ENCODE data around the gene SLC25A42. TPM values are rescaled to one million over a fixed set of nuclear protein-coding genes. Genes with fewer than 3 reads are reported as not detected.
"Not testable (repeated sequence)": the region's sequence is repeated elsewhere in the genome, so short reads cannot be mapped to it uniquely, and the experiment has no call there.

The SLC25A42 gene
- polyA plus RNA-seq, 3 donors from 2014 or later = 10.4 to 24.8 (median 12.9) TPM

- H3K9me3 Mint-ChIP-seq = no peaks in the 10 kb centered on the region
- H3K4me1 Mint-ChIP-seq = no peaks in the 10 kb centered on the region
- H3K27me3 Mint-ChIP-seq (ENCODE audit: low read depth in 3 of 3) = peaks cover 0 to 2% (median 0%) of the 10 kb centered on the region in 3 donors
- no peak for DNase-seq
- H3K4me3 Mint-ChIP-seq = no peak overlapping the region
- H3K36me3 Mint-ChIP-seq = peaks cover 0 to 6% (median 0%) of the 10 kb centered on the region in 3 donors
- no peak overlapping the region for H3K27ac Mint-ChIP-seq
Observed at GRCh38 chr19:19147344-19147743, 83.5 kb downstream of the SLC25A42 start.

- H3K9me3 Mint-ChIP-seq; H3K27ac Mint-ChIP-seq; DNase-seq; H3K27me3 Mint-ChIP-seq (ENCODE audit: low read depth in 3 of 3); H3K4me1 Mint-ChIP-seq; H3K36me3 Mint-ChIP-seq; H3K4me3 Mint-ChIP-seq: not testable (repeated sequence)
Observed at GRCh38 chr19:19148504-19148903, 84.7 kb downstream of the SLC25A42 start.

GRCh38 chr19:19149435-19149834 is 85.6 kb downstream of the SLC25A42 start:
- H3K27ac Mint-ChIP-seq = no peak overlapping the region
- no peak overlapping the region for H3K4me3 Mint-ChIP-seq
- H3K27me3 Mint-ChIP-seq (ENCODE audit: low read depth in 3 of 3) = peaks cover 0 to 2% (median 0%) of the 10 kb centered on the region in 3 donors
- no peaks in the 10 kb centered on the region for H3K4me1 Mint-ChIP-seq
- H3K9me3 Mint-ChIP-seq = no peaks in the 10 kb centered on the region
- DNase-seq = no peak
- H3K36me3 Mint-ChIP-seq = peaks cover 0 to 6% (median under 1%) of the 10 kb centered on the region in 3 donors

GRCh38 chr19:19151418-19151817 is 87.6 kb downstream of the SLC25A42 start:
- Mint-ChIP-seq H3K4me3 (no peak overlapping the region), H3K4me1 (no peaks in the 10 kb centered on the region), H3K9me3 (no peaks in the 10 kb centered on the region), H3K27me3 (ENCODE audit: low read depth in 3 of 3) (peaks cover 0 to 1% (median 0%) of the 10 kb centered on the region in 3 donors), H3K36me3 (peaks cover 6 to 14% (median 10%) of the 10 kb centered on the region in 3 donors), H3K27ac (no peak overlapping the region)
- no peak for DNase-seq

- no peak overlapping the region for H3K27ac Mint-ChIP-seq
- peaks cover 10 to 20% (median 10%) of the 10 kb centered on the region in 3 donors for H3K36me3 Mint-ChIP-seq
- H3K4me3 Mint-ChIP-seq = no peak overlapping the region
- no peak for DNase-seq
- H3K9me3 Mint-ChIP-seq = no peaks in the 10 kb centered on the region
- no peaks in the 10 kb centered on the region for H3K4me1 Mint-ChIP-seq
- peaks cover 0 to 1% (median 0%) of the 10 kb centered on the region in 3 donors for H3K27me3 Mint-ChIP-seq (ENCODE audit: low read depth in 3 of 3)
Observed at GRCh38 chr19:19152668-19153384, 89.0 kb downstream of the SLC25A42 start.

GRCh38 chr19:19154768-19155494 is 91.1 kb downstream of the SLC25A42 start:
- Mint-ChIP-seq H3K4me1 (no peaks in the 10 kb centered on the region), H3K27me3 (ENCODE audit: low read depth in 3 of 3) (peaks cover 0 to 4% (median 0%) of the 10 kb centered on the region in 3 donors), H3K27ac (peak overlapping the region in 1 of 6 donors; percentile 27), H3K9me3 (no peaks in the 10 kb centered on the region), H3K4me3 (no peak overlapping the region), H3K36me3 (peaks cover 4 to 20% (median 10%) of the 10 kb centered on the region in 3 donors)
- no peak for DNase-seq

GRCh38 chr19:19155495-19156219 is 91.9 kb downstream of the SLC25A42 start:
- peaks cover 4 to 20% (median 10%) of the 10 kb centered on the region in 3 donors for H3K36me3 Mint-ChIP-seq
- H3K9me3 Mint-ChIP-seq = no peaks in the 10 kb centered on the region
- H3K4me3 Mint-ChIP-seq = no peak overlapping the region
- H3K27ac Mint-ChIP-seq = peak overlapping the region in 1 of 6 donors; percentile 48
- no peak for DNase-seq
- no peaks in the 10 kb centered on the region for H3K4me1 Mint-ChIP-seq
- H3K27me3 Mint-ChIP-seq (ENCODE audit: low read depth in 3 of 3) = peaks cover 0 to 4% (median 0%) of the 10 kb centered on the region in 3 donors

- H3K9me3 Mint-ChIP-seq = no peaks in the 10 kb centered on the region
- no peak overlapping the region for H3K27ac Mint-ChIP-seq
- DNase-seq = no peak
- H3K4me1 Mint-ChIP-seq = peaks cover 0 to 6% of the 10 kb centered on the region in 2 donors
- no peak overlapping the region for H3K4me3 Mint-ChIP-seq
- H3K27me3 Mint-ChIP-seq (ENCODE audit: low read depth in 3 of 3) = peaks cover 0 to 4% (median 0%) of the 10 kb centered on the region in 3 donors
- peaks cover 4 to 24% (median 10%) of the 10 kb centered on the region in 3 donors for H3K36me3 Mint-ChIP-seq
Observed at GRCh38 chr19:19157808-19158207, 94.0 kb downstream of the SLC25A42 start.

GRCh38 chr19:19159534-19159933 is 95.7 kb downstream of the SLC25A42 start:
- Mint-ChIP-seq H3K4me1 (peaks cover 0 to 6% of the 10 kb centered on the region in 2 donors), H3K27me3 (ENCODE audit: low read depth in 3 of 3) (peaks cover 0 to 4% (median 0%) of the 10 kb centered on the region in 3 donors), H3K4me3 (no peak overlapping the region), H3K27ac (no peak overlapping the region), H3K36me3 (peaks cover 4 to 22% (median 10%) of the 10 kb centered on the region in 3 donors), H3K9me3 (no peaks in the 10 kb centered on the region)
- DNase-seq = no peak

GRCh38 chr19:19160461-19161035 is 96.8 kb downstream of the SLC25A42 start:
- H3K36me3 Mint-ChIP-seq = peaks cover 4 to 15% (median 5%) of the 10 kb centered on the region in 3 donors
- no peaks in the 10 kb centered on the region for H3K9me3 Mint-ChIP-seq
- H3K4me3 Mint-ChIP-seq = no peak overlapping the region
- H3K4me1 Mint-ChIP-seq = peaks cover 0 to 6% of the 10 kb centered on the region in 2 donors
- peaks cover 0 to 2% (median 0%) of the 10 kb centered on the region in 3 donors for H3K27me3 Mint-ChIP-seq (ENCODE audit: low read depth in 3 of 3)
- H3K27ac Mint-ChIP-seq = no peak overlapping the region
- DNase-seq = no peak

- no peak overlapping the region for H3K4me3 Mint-ChIP-seq
- H3K27me3 Mint-ChIP-seq (ENCODE audit: low read depth in 3 of 3) = peaks cover 0 to 2% (median 0%) of the 10 kb centered on the region in 3 donors
- DNase-seq = no peak
- peaks cover 0 to 4% (median 0%) of the 10 kb centered on the region in 3 donors for H3K36me3 Mint-ChIP-seq
- H3K4me1 Mint-ChIP-seq = peaks cover 0 to 6% of the 10 kb centered on the region in 2 donors
- no peaks in the 10 kb centered on the region for H3K9me3 Mint-ChIP-seq
- H3K27ac Mint-ChIP-seq = no peak overlapping the region
Observed at GRCh38 chr19:19162495-19162894, 98.7 kb downstream of the SLC25A42 start.
